GM10266 (cell line): ENCODE measurements around the gene PLCE1.

Experiments
- DNase-seq: peaks from one replicate; pipeline ENCODE4 v3.0.0; 2012; ENCODE audit errors: extremely low spot score
- CTCF ChIP-seq: IDR thresholded peaks from 2 replicates; pipeline ENCODE4 v1.5.1; 2012; ENCODE audit warnings: mild to moderate bottlenecking, low read depth; ENCODE audit not compliant: control insufficient read depth, insufficient read depth; ENCODE audit errors: missing control alignments

Gene PLCE1

GRCh38 chr10:94037286-94037685, 43.6 kb downstream of the PLCE1 start:
- no peak for TF ChIP-seq CTCF
- no peak for DNase-seq

- no peak for DNase-seq
- no peak for TF ChIP-seq CTCF
These were observed 44.3 kb downstream of the PLCE1 start for GRCh38 chr10:94038024-94038423.

- no peak for DNase-seq
- no peak for TF ChIP-seq CTCF
These were observed 47.5 kb downstream of the PLCE1 start for GRCh38 chr10:94041206-94041605.

GRCh38 chr10:94042001-94042833, 48.5 kb downstream of the PLCE1 start:
- TF ChIP-seq CTCF = no peak
- no peak for DNase-seq

GRCh38 chr10:94042834-94043175, 49.1 kb downstream of the PLCE1 start:
- DNase-seq = no peak
- no peak for TF ChIP-seq CTCF
